Left lung (tissue), 10 donors: Measurements from ENCODE around the gene METTL21A. TPM values are rescaled to one million over a fixed set of nuclear protein-coding genes. Genes with fewer than 3 reads are reported as not detected.

ENCODE experiments used
- ATAC-seq: fragments of 200-7000 bp; cut with Tn5 transposase; one replicate; pipeline ENCODE4 v1.9.1; 2020; ENCODE audit warnings: moderate library complexity
- DNase-seq, 4 donors: peaks; one replicate each; pipeline ENCODE4 v3.0.0-alpha.2; 2013 to 2020
- H3K27ac ChIP-seq, 2 donors: fragments of 200-600 bp; sonication (generic) in 1 of 2; one replicate each; pipeline versions ENCODE4 v1.5.0 to v1.8.0; 2020 to 2021
- H3K27me3 ChIP-seq, 2 donors: fragments of 200-600 bp; sonication (generic) in 1 of 2; one replicate each; pipeline versions ENCODE4 v1.5.0 to v1.8.0; 2020 to 2021
- H3K36me3 ChIP-seq, 2 donors: fragments of 200-600 bp; sonication (generic) in 1 of 2; one replicate each; pipeline versions ENCODE4 v1.5.0 to v1.8.0; 2020 to 2021
- H3K4me1 ChIP-seq, 2 donors: fragments of 200-600 bp; one replicate each; pipeline ENCODE4 v1.8.0; 2021
- H3K4me3 ChIP-seq, 2 donors: fragments of 200-600 bp; sonication (generic) in 1 of 2; one replicate each; pipeline versions ENCODE4 v1.5.0 to v1.8.0; 2020 to 2021; ENCODE audit warnings: mild to moderate bottlenecking in 1 of 2
- H3K9me3 ChIP-seq, 2 donors: fragments of 200-600 bp; sonication (generic) in 1 of 2; one replicate each; pipeline versions ENCODE4 v1.5.0 to v1.8.0; 2020 to 2021
- intact Hi-C, 2 donors: fragments of 100-400 bp; cut with DNase I; formaldehyde crosslinking; loops; one replicate each; pipeline versions ENCODE4 v1.11.2 to v1.14.2; 2022
- polyA plus RNA-seq, 6 donors: library from polyadenylated mRNA; unstranded; fragments of 120-200 nt; gene quantifications; one replicate each; pipeline ENCODE4 v1.2.1, GENCODE V29; 2013; ENCODE audit not compliant: insufficient read length in 6 of 6
- total RNA-seq, 2 donors: library from RNA; stranded (reverse); fragmentation: NEBNext Ultra II Directional; extraction: Animal tissue kit (Norgen Biotek cat#: 25700); gene quantifications; one replicate each; pipeline ENCODE4 v1.2.1, GENCODE V29; 2021
- TF ChIP-seq, protein P1 (sequence below), 2 donors: fragments of 200-600 bp; sonication (generic) in 1 of 2; IDR thresholded peaks; one replicate each; pipeline versions ENCODE4 v1.5.0 to v1.8.0; 2021; ENCODE audit warnings: antibody characterized with exemption in 2 of 2
- donor health status: DM: no; HTN: yes; CAD: no.
- donor health status: DM: no; HTN: no; CAD: no.

Gene METTL21A
- total and polyA plus RNA-seq, 8 donors: 14.6 to 37.7 (median 30.7) TPM

GRCh38 chr2:207567671-207568070 lies 57.5 kb downstream of the METTL21A start:
- no peak for ATAC-seq
- no peaks in the 10 kb centered on the region for H3K4me1 ChIP-seq
- no peak overlapping the region for H3K4me3 ChIP-seq
- H3K9me3 ChIP-seq: no peaks in the 10 kb centered on the region
- intact Hi-C loops: no loop called here
- no peak for DNase-seq
- TF ChIP-seq, protein P1, sequence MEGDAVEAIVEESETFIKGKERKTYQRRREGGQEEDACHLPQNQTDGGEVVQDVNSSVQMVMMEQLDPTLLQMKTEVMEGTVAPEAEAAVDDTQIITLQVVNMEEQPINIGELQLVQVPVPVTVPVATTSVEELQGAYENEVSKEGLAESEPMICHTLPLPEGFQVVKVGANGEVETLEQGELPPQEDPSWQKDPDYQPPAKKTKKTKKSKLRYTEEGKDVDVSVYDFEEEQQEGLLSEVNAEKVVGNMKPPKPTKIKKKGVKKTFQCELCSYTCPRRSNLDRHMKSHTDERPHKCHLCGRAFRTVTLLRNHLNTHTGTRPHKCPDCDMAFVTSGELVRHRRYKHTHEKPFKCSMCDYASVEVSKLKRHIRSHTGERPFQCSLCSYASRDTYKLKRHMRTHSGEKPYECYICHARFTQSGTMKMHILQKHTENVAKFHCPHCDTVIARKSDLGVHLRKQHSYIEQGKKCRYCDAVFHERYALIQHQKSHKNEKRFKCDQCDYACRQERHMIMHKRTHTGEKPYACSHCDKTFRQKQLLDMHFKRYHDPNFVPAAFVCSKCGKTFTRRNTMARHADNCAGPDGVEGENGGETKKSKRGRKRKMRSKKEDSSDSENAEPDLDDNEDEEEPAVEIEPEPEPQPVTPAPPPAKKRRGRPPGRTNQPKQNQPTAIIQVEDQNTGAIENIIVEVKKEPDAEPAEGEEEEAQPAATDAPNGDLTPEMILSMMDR (IDR thresholded peaks at IDR 0.05): no peak
- H3K27me3 ChIP-seq: no peaks in the 10 kb centered on the region
- H3K36me3 ChIP-seq: peaks cover 0 to 51% of the 10 kb centered on the region in 2 donors
- H3K27ac ChIP-seq: no peak overlapping the region

- TF ChIP-seq, protein P1 (IDR thresholded peaks at IDR 0.05): no peak
- Histone ChIP-seq H3K4me3 (no peak overlapping the region), H3K9me3 (no peaks in the 10 kb centered on the region), H3K4me1 (peaks cover 7 to 8% of the 10 kb centered on the region in 2 donors), H3K27ac (no peak overlapping the region), H3K36me3 (peaks cover 0 to 46% of the 10 kb centered on the region in 2 donors), H3K27me3 (no peaks in the 10 kb centered on the region)
- DNase-seq (peak in 1 of 4 donors; percentile 37), ATAC-seq (peak; percentile 24)
- intact Hi-C loops: no loop called here
These were observed 59.3 kb downstream of the METTL21A start for GRCh38 chr2:207565736-207566500.

Other genes with a start within 250 kb of the METTL21A start
- 10 to 100 TPM; 62.3 to 66.5 TPM for gene CREB1, start 95.4 kb downstream of the METTL21A start, total RNA-seq
- gene CREB1, start 95.4 kb downstream of the METTL21A start, polyA plus RNA-seq: 10 to 100 TPM; 61.1 to 83.0 (median 73.8) TPM
- gene CCNYL1, start 86.2 kb upstream of the METTL21A start, total RNA-seq: 10 to 100 TPM; 20.6 to 33.2 TPM
- gene CCNYL1, start 86.2 kb upstream of the METTL21A start, polyA plus RNA-seq: 10 to 100 TPM; 18.8 to 31.5 (median 24.2) TPM
- 10 to 100 TPM; 31.9 to 33.8 TPM for gene FZD5, start 144.5 kb upstream of the METTL21A start, total RNA-seq
- 10 to 100 TPM; 11.0 to 16.3 (median 12.4) TPM for gene FZD5, start 144.5 kb upstream of the METTL21A start, polyA plus RNA-seq